GDM1 (cell line): Measurements from ENCODE around the gene SLC25A36.

Source experiments
- DNase-seq: peaks from one replicate; lab custom pipeline; 2025; lab: John Stamatoyannopoulos, UW

Gene SLC25A36, protein sequence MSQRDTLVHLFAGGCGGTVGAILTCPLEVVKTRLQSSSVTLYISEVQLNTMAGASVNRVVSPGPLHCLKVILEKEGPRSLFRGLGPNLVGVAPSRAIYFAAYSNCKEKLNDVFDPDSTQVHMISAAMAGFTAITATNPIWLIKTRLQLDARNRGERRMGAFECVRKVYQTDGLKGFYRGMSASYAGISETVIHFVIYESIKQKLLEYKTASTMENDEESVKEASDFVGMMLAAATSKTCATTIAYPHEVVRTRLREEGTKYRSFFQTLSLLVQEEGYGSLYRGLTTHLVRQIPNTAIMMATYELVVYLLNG

DNA sequence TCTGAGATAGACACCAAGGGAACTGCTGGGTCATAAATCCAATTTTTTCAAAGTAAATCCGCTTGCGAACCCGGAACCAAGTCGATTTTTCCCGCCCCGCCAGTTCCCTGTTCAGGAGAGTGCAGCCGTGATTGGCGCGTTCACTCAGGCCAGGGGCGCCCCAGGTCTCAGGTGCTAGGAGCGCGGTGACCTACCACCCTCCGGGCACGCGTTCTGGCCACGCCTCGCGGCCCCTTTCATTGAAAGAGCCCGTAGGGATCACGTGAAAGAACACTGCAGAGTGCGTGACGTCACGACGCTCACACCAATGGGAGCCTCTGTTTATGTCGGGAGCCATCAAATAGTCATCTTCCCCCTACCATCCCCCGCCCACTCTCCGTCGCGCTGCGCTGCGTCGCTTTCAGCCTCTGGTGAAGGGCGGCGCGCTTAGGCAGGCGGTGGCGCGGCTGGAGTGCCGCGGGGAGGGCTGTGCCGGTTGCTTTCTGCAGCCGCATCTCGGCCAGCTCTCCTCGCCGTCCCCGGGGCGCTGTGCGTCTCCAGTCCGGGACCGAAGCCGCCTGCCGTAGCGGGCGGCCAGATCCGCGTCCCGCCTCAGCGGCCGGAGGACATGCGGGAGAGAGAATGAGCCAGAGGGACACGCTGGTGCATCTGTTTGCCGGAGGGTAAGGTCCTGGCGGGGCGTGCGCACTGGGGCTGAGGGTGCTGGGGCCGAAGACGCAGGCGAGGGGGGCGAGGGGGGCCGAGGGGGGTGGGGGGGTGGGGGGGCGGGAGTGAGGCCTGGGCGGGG lies at the start of gene SLC25A36:
SLC25A36 (plus strand) TSS at position 403 of the 787 bp plus-strand sequence; CDS start at position 622, 219 bp downstream.
- DNase-seq, result peak; percentile 97

DNA sequence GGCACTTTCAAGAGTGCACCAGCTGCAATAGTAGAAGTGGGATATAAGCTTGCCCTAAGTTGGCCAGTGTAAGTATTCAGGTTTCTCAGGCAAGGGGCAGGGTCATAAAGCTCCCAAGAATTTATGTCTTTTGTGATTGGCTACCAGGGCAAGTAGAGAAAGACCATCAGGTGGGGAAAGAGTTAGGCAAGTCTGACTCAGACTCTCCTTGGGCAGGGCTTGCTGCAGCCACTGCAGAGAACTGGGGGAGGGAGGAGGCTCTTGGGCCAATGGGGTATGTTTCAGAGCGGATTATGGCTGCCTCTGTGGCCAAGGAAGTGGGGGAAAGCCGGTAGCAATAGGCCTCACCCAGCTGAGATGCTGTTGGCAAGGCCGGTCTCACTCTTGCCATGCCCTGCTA lies 44.6 kb upstream of the SLC25A36 start:
- DNase-seq, result no peak

GRCh38 chr3:140898340-140899180 lies 43.1 kb upstream of the SLC25A36 start:
- DNase-seq, result peak; percentile 31

- DNase-seq, result no peak
These were observed 42.3 kb upstream of the SLC25A36 start for GRCh38 chr3:140899363-140899762.

GRCh38 chr3:140902791-140903190 lies 38.8 kb upstream of the SLC25A36 start:
- DNase-seq, result no peak

GRCh38 chr3:140903196-140903595 lies 38.4 kb upstream of the SLC25A36 start:
- DNase-seq, result no peak

DNA sequence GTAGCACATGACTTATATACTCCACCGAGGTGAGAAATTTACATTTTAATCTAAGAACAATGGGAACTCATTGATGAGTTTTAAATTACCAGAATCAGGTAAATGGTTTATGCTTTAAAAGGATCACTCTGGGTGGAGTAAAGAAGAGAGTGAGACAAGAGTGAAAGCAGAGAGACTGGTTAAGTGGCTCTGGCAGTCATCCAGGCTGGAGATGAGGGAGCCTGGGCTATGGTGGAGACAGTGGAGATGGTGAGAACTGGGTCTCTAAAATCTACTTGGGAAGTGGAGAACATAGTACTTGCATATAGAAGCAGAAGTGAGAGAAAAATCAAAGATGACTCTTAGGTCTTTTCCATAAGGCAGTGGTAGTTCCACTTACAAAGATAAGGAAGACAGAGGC lies 37.1 kb upstream of the SLC25A36 start:
- no peak for DNase-seq

GRCh38 chr3:140905559-140905958 lies 36.1 kb upstream of the SLC25A36 start:
- no peak for DNase-seq

DNA sequence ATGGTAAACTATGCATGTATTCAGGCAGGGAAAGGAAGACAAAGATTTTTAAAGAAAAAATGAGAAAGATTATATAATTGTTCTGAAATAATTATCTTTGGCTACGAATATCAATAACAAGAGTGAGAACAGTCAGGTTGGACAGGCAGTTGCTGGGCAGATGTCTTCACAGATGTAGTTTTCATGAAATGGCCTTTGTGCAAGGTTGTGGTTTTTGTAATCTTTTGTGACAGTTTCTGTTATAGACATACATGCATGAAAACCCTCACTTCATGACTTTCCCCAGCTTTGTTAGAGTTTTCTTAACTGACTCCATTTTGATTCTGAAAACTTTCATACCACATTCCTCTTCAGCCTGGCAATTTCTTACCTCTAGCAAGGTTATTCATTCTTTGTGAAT lies 34.9 kb upstream of the SLC25A36 start:
- DNase-seq, result no peak

DNA sequence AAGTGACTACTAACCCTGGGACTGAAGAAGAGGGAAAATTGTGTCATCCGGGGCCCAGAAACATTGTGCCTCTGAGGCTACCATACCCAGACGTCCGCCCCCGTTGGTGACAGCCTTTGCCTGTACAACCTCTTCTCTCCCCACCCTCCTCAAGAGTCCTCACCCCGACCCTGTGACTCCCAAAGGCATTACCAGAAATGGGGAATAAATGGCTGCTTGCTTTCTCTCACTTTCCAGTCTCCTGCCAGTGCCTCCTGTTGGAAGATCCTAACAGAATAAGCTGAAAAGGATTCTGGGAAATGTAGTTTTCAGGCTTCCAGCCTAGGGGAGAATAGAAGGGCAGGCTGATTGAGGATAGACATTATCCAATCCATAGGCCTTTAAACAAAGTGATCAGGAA lies 30.8 kb upstream of the SLC25A36 start:
- no peak for DNase-seq

GRCh38 chr3:140911822-140912221 lies 29.8 kb upstream of the SLC25A36 start:
- DNase-seq, result no peak

GRCh38 chr3:140913728-140914127 lies 27.9 kb upstream of the SLC25A36 start:
- no peak for DNase-seq

DNA sequence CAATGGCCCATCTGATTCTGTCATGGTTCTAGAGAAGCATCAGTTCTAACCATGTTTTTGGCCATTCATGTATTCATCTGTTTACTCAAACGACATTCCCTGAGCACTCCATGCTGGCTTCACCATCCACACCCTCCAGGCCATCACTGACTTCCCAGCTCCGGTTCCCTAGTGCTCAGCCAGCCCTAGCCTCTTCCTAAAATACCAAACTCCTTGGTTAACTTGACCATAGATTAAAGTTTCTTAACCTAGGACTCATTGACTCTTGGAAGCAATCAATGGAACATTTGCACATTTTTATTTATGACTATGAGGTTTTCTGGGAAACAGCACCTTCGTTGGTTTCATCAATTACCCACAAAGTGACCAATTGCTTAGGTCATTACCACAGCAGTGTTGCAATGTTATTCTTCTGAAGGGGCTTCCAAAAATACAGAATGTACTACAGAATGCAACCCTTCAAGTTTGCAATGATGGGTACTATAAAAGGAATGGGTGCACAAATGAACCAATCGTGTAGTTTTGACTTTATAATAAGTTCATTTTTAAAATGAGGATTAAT lies 27.2 kb upstream of the SLC25A36 start:
- DNase-seq, result no peak

- DNase-seq, result no peak
These were observed 25.0 kb upstream of the SLC25A36 start for GRCh38 chr3:140916603-140917002.

DNA sequence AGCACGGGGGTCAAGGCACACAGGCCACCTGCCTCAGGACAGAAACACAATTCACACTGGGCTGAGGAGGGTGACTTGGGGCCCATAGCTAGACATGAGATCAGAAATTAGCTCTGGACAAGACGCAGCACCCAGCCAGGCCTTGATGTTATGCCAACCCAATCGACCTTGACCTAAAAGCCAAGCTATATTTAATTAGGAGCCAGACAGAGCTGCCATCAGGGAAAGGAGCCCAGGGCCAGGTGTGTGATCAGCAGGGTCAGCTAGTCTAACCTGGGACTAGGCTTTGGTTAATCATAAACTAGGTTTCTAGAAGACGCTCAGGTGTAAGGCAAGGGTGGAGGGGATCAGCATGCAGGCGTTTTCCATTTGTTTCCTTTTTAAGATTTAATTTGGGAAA lies 23.9 kb upstream of the SLC25A36 start:
- DNase-seq, result no peak

GRCh38 chr3:140920029-140920428 lies 21.6 kb upstream of the SLC25A36 start:
- DNase-seq, result no peak

DNA sequence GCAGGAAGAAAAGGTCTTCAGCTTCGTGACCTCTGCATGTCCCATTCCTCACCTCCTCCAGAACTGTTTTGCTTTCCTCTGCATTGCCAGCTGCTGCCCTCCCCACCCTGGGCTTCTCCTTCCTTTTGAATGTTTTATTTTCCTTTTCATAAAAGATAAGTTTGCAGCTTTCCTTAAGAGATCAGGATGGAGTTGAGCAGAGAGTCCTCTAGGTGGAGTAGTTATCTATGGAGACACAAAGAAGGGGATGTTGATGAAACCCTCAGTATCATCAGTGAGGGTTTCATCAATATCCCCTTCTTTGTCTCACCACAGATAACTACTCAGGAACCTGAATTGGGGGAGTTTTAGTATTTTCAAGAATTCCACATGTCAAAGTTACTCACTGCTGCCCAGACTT lies 19.0 kb upstream of the SLC25A36 start:
- no peak for DNase-seq

DNA sequence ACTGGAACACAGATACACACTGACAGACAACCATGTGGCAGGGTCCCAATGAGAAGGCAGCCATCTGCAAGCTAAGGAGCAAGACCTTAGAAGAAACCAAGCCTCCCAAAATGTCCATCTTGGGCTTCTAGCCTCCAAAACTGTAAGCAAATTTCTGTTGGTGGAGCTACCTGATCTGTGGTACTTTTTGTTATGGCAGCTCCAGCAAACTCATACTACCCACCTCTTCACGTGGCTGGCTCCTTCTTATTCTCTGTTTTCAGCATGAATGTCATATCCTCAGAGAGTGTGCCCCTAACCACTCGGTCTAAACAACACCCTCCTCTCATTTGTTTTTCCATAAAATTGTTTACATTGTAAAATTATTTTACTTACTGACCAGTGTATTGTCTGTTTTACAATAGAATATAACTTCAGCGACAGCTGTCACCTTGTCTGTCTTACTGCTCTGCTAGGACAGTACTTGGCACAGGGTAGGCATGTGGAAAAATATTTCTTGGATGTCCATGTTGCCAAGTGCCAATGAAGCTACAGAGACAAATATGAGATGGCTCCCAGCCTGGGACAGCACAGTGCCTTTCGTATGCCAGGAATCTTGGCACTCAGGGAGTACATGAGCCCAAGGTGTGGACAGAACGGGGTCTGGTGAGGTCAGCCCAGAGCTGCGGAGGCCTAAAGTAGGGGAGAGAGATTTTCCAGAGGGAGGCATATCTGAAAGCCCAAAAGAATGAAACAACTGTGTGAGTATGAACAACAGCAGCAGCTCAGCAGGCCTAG lies 17.4 kb upstream of the SLC25A36 start:
- DNase-seq, result no peak

DNA sequence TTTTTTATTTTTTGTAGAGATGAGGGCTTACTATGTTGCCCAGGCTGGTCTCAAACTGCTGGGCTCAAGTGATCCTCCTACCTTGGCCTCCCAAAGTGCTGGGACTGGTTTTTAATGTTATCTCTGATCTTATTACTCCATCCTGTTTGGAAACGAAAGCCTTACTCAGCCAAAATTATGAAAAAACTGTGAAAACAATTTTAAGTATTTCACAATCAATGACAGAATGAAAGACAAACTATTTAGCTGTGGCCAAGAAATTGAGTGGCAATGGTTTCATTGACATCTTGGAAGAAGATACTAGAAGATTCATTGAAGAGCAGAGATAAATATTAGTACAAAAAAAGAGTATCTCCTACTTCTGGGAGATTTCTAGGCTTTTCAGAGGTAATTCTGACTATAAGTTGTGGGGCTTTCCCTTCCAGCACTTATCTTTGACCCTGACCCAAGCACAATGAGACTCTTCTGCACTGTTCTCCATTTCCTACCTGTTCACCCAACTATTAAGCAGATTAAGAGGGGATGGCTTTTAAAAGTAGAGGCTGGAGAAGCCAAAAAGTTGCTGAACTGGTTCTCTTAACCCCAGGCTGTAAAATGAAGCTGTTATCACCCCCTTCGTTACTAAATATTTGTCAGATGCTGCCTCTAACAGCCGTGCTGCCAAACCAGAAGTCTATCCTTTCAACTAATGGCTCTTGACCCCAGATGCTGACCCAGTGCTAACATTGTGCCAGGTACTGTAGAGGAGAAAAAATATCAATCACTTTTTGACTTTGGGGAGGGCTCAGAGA lies 14.2 kb upstream of the SLC25A36 start:
- no peak for DNase-seq

DNA sequence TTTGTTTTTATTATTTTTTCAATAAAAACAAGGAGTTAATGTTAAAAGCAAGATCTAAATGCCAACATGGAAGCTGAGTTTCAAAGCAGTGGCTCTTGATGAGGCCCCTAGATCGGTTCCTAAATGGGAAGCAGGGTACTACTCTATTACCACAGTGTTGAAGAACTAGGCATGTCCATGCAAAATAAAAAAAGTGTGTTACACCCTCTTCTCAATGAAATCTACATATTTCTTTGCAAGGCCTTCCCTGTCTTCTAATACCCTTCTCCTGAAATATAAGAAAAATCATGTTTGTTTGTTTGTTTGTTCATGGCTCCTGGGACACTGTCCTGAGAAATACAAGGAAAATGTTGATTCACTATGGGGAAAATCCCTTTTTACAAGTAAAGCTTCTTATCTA lies 12.2 kb upstream of the SLC25A36 start:
- no peak for DNase-seq

GRCh38 chr3:140931016-140931454 lies 10.6 kb upstream of the SLC25A36 start:
- DNase-seq, result no peak
